OCI-LY1 (cell line): Measurements from ENCODE around the gene COQ9.

Source experiments
- CTCF ChIP-seq: fragments of 200-600 bp; sonication (generic), shearing (Covaris generic); IDR thresholded peaks from 2 replicates; pipeline ENCODE4 v1.5.1; 2017; ENCODE audit warnings: mild to moderate bottlenecking, antibody characterized with exemption, low read length, moderate library complexity, mixed read lengths
- EZH2 ChIP-seq: fragments of 200-600 bp; sonication (generic), shearing (Covaris generic); IDR thresholded peaks from 2 replicates; pipeline ENCODE4 v1.8.0; 2017; ENCODE audit warnings: borderline replicate concordance, mixed run types, mild to moderate bottlenecking, antibody characterized with exemption, low read length, moderate library complexity, mixed read lengths

- TF ChIP-seq CTCF (no peak), EZH2 (no peak)
Observed at GRCh38 chr16:57505169-57505568, 57.9 kb downstream of the COQ9 start.
